Measurements from ENCODE around the gene NRGN.

Gene NRGN

DNA sequence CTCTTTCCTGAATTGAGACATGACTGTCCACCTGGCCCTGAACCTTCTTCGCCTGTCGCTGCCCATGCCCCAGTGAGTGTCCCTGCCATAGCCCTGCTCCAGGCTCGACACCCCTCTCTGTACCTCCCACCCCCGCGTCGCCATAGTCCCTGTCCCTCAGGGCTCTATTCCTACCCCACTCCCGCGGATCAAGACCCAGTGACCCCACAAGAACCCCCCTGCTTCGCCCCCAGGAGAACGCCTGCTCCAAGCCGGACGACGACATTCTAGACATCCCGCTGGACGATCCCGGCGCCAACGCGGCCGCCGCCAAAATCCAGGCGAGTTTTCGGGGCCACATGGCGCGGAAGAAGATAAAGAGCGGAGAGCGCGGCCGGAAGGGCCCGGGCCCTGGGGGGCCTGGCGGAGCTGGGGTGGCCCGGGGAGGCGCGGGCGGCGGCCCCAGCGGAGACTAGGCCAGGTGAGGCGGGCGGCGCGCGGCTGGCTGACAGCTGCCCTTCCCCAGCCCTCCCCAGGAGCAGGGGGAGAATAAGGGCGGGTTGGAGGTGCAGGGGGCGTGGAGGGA, 5.6 kb downstream of the NRGN start:
- DNase-seq (ENCODE audit: low read depth in 1 of 2, low spot score in 1 of 2): no peak
- in situ Hi-C loops (cut with HindIII; ENCODE audit: low pct_unique_long_range_greater_than_20kb, low sequenced_read_pairs): no loop called here
- TF ChIP-seq JUND (IDR thresholded peaks at IDR 0.05; ENCODE audit: low read depth): no peak

DNA sequence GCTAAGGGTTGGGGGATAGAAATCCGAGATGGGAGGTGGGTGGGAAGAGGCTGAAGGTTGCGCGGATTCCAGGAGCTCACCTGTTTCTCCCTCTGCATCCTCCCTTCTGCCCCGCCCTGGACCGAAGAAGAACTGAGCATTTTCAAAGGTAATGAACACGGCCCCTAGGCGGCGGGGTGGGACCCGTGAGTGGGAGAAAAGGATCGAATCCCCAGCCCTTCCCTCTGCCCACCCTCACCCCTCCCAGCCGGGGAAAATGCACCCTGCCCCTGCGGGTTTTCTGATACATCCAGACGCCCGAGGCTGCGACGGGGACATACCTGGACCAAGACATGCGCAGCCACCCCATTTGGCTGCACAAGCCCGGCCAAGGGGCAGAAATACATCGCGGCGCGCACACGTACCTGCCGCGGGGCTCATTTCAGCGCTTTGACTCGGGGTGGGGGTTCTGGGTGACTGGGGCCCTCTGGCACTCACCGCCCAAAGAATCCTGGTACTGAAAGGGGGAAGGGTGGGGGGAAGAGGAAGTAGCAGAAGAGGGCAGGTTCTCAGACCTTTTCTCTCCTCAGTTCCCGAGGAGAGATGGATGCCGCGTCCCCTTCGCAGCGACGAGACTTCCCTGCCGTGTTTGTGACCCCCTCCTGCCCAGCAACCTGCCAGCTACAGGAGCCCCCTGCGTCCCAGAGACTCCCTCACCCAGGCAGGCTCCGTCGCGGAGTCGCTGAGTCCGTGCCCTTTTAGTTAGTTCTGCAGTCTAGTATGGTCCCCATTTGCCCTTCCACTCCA, 6.3 kb downstream of the NRGN start:
- in situ Hi-C loops (cut with HindIII; ENCODE audit: low pct_unique_long_range_greater_than_20kb, low sequenced_read_pairs): no loop called here
- TF ChIP-seq JUND (IDR thresholded peaks at IDR 0.05; ENCODE audit: low read depth): no peak
- peak in 1 of 2 experiments; percentile 54 for DNase-seq (ENCODE audit: low read depth in 1 of 2, low spot score in 1 of 2)

DNA sequence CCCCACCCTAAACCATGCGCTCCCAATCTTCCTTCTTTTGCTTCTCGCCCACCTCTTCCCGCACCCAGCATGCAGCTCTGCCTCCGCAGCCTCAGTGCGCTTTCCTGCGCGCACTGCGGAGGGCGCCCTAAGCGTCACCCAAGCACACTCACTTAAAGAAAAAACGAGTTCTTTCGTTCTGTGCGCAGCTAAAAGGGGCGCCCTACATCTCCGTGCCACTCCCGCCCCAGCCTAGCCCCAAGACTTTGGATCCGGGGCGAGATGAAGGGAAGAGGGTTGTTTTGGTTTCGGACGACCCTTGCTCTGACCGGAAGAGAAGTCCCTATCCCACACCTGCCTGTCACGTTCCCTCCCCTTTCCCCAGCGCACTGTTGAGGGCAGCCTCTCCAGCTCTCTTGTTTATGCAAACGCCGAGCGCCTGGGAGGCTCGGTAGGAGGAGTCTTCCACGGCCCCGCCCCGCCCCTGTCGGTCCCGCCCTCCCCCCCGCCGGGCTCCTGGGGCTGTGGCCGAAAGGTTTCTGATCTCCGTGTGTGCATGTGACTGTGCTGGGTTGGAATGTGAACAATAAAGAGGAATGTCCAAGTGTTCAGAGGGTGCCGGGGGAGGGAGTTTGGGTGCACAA, 7.0 kb downstream of the NRGN start:
- no peak for TF ChIP-seq JUND (IDR thresholded peaks at IDR 0.05; ENCODE audit: low read depth)
- in situ Hi-C loops (cut with HindIII; ENCODE audit: low pct_unique_long_range_greater_than_20kb, low sequenced_read_pairs): no loop called here
- DNase-seq (ENCODE audit: low read depth in 1 of 2, low spot score in 1 of 2): peak; percentile 91 to 94

DNA sequence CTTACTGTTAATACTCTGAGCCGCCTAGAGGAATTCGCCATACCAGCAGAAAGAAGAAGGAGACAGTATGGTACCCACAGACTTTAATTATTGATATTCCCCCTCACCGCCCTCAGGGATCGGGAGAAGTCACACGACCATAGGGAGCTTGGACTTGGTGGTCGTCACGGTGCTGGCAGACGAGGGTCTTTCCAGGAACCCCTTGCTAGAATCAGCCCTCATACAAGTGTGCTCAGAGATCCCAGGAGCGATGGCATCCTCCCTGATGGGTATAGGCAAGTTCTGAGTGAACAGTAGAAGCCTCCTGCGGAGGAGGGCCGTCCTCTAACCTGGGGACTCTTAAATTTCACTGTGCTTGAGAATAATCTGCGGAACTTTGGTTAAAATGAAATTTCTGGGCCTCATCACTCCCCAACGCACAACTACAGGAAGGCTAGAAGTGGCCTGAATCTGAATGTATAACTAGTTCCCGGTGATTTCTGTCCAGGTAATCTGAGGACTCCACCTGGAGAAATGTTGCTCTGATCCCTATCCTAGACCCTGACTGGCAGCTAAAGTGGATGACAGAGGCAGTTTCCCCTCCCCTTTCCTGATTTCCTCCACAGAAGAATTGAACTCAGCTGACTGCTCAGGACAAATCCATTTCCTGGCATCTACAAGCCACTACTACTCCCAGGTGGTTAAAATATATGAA, 7.8 kb downstream of the NRGN start:
- in situ Hi-C loops (cut with HindIII; ENCODE audit: low pct_unique_long_range_greater_than_20kb, low sequenced_read_pairs): no loop called here
- DNase-seq (ENCODE audit: low read depth in 1 of 2, low spot score in 1 of 2): no peak
- no peak for TF ChIP-seq JUND (IDR thresholded peaks at IDR 0.05; ENCODE audit: low read depth)

DNA sequence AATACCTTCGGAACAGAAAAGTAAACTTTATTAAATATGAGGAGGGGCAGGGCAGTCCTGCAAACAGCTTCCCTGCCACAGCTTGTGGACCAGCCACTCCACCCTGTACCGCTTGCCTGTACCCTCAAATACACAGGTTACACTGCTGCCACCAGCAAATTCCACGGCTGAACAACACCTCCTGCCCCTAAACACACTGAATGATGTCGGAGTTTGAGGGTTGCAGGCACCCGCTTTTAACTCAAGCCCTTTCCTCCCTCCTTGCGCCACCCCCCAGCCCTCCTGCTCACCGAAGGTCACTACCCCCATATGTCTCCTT, 8.3 kb downstream of the NRGN start:
- TF ChIP-seq JUND (IDR thresholded peaks at IDR 0.05; ENCODE audit: low read depth): no peak
- in situ Hi-C loops (cut with HindIII; ENCODE audit: low pct_unique_long_range_greater_than_20kb, low sequenced_read_pairs): no loop called here
- no peak for DNase-seq (ENCODE audit: low read depth in 1 of 2, low spot score in 1 of 2)

DNA sequence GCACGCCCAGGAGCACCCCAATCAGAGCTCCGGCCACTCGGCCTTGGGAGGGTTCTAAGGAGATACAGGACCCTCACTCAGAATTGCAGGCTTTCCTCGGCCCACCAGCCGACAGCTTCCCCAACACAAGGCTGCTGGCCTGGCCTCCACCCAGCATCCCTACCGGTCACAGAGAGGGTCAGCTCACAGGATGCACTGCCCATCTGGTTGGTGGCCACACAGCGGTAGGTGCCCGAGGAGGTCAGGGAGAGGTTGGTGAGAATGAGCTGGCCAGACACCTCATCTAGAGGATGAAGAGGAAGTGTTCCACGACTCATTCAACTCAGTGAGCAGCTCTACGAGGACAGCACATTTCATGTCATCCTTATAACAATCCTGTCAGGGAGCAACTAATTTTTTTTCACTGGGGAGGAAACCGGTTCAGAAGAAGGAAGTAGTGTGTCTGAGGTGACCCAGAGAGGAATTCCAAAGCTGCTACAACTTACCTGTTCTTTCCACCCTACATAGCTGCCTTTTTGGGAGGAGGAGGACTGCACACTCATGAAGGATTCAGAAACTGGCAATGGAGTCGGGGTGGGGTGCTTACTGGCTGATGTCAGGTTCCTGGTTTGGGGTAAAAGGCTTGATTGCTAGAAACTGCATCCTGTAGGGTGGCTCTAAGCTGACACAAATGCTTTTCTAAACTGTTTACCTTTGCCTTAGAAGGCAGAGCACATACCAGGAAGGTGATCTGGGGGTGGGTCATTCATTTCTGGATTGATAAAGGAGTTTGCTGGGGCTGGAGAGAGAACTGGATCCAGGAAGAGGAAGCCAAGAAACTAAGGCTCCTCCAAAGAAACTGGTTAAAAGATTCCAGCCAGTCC, 9.0 kb downstream of the NRGN start:
- peak; percentile 55 to 77 for DNase-seq (ENCODE audit: low read depth in 1 of 2, low spot score in 1 of 2)
- in situ Hi-C loops (cut with HindIII; ENCODE audit: low pct_unique_long_range_greater_than_20kb, low sequenced_read_pairs): no loop called here
- TF ChIP-seq JUND (IDR thresholded peaks at IDR 0.05; ENCODE audit: low read depth): no peak

DNA sequence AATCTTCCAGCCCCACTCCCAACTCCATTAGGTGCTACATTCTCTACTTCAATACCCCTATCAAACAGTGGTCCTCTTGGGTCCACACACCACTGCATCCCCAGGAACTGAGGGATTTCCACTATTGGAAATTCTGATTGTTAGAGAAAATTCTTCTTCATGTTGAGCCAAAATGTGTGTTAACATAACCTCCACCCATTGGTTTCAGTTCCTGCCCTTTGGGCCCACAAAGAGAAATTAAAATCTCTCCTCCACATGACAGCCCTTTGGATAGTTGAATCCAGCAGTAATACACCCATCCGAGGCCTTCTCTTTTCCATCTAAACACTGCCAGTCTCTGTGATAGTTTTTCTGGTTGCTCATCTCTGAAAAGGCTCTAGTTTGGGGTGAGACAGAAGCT, 10.2 kb downstream of the NRGN start:
- no peak for TF ChIP-seq JUND (IDR thresholded peaks at IDR 0.05; ENCODE audit: low read depth)
- in situ Hi-C loops (cut with HindIII; ENCODE audit: low pct_unique_long_range_greater_than_20kb, low sequenced_read_pairs): no loop called here
- no peak for DNase-seq (ENCODE audit: low read depth in 1 of 2, low spot score in 1 of 2)

DNA sequence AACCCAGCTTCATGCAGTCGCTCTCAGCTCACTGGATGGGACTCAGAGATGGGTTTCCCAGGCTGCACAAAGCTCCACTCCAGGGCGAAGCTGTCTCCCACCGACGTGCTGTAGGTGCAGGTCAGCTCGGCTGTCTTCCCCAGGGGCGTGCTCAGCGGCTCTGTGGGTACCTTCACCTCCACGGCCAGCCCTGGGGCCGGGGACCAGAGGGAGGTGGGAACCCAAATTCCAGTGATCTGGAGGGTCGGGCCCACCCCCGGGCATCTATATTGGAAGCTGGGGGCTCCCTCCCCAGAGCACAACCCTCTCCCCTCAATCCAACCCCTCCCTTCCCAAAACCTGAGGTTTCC, 11.6 kb downstream of the NRGN start:
- no peak for DNase-seq (ENCODE audit: low read depth in 1 of 2, low spot score in 1 of 2)
- in situ Hi-C loops (cut with HindIII; ENCODE audit: low pct_unique_long_range_greater_than_20kb, low sequenced_read_pairs): no loop called here
- TF ChIP-seq JUND (IDR thresholded peaks at IDR 0.05; ENCODE audit: low read depth): no peak

DNA sequence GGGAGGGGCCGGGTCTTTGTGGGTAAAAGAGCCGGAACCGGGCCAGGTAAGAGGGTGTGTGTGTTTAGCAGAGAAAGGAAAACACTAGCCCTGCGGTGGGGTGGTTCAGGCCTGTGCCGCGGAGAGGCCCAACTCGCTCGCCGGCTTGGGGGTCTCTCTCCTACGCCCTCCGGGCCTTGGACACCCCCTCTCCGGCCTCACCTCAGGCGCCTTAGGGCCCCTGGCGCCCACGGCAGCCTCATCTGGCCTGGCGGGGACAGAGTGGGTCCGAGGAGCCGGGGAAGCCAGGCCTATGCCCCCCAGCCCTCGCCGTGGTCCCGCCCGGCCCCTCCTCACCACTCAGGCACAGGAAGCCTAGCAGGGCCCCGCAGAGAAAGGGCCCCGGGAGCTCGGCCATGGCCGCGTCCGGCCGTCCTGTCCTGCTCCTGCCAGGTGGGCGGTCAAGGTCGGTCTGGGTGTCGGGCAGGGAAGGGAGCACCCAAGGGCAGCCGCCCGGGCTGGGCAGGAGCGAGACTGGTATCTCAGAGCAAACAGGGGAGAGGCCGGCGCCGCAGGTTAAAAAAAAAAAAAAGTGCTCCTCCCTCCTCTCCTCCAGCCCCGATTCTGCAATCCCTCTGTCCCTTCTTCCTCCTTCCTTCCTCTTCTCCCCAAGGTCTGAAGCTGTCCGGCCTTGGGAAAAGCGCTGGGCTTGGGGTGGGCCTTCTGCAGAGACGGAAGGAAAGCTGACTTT, 12.2 kb downstream of the NRGN start, which contains the start of gene VSIG2:
TSS of gene VSIG2 (minus strand) at position 515 of the 730 bp plus-strand sequence. CDS start at position 397, 118 bp downstream.
- in situ Hi-C loops (cut with HindIII; ENCODE audit: low pct_unique_long_range_greater_than_20kb, low sequenced_read_pairs): no loop called here
- DNase-seq (ENCODE audit: low read depth in 1 of 2, low spot score in 1 of 2): no peak

DNA sequence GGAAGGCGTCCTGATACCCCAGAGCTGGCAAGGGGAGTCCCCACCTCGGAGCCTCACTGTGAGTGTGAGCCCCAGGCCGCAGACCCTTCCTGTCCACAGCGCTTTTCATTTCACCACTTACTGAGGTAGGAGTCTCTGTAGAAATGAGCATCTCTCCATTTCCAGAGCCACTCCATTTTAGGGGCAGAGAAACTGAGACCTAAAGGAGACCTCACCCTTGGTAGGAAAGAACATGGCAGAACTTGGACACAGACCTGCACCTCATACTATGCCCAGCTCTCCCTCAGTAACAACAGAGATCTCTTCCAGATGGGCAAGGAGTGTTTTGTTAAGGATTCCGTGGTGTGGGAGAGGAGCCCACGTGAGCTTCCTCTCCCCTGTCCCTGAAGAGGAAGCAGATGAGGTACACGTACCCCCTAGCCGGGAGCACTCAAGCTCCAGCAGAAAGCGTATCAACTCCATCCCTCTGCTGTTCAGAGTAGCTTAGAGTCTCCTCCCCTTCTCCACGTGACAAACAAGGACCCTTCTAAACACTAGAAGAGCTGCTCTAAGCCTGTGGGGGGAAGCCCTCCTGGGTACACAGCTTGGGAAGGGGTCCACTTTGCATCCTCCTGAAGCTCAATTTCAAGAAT, 12.8 kb downstream of the NRGN start:
- in situ Hi-C loops (cut with HindIII; ENCODE audit: low pct_unique_long_range_greater_than_20kb, low sequenced_read_pairs): no loop called here
- TF ChIP-seq JUND (IDR thresholded peaks at IDR 0.05; ENCODE audit: low read depth): no peak
- DNase-seq (ENCODE audit: low read depth in 1 of 2, low spot score in 1 of 2): no peak

More for the DNA sequence above, 12.2 kb downstream of the NRGN start, which contains the start of gene VSIG2:
- no peak for TF ChIP-seq JUND (IDR thresholded peaks at IDR 0.05; ENCODE audit: low read depth)

DNA sequence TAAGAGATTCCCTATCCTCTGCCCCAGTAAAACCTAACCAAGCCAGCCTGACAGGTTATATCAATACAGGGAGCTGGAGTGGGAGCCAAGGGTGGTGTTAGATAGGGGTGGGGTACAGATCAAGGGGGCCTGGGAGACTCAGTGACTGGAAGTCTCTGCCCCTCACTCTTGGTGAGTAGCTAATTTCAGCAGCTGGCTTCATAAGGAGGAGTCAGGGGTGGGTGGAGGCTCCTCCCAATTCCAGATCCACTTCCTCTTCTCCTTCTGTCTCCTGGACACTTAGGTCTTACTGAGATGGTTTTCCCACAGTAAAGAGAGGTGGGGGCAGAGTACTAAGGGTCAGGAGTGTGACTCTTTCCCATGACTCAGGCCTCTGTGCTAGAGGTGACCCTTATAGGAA, 13.5 kb downstream of the NRGN start:
- DNase-seq (ENCODE audit: low read depth in 1 of 2, low spot score in 1 of 2): no peak
- in situ Hi-C loops (cut with HindIII; ENCODE audit: low pct_unique_long_range_greater_than_20kb, low sequenced_read_pairs): no loop called here
- no peak for TF ChIP-seq JUND (IDR thresholded peaks at IDR 0.05; ENCODE audit: low read depth)

Data from T47D (cell line).